ENCODE measurements around the gene GLT8D1. TPM values are rescaled to one million over a fixed set of nuclear protein-coding genes. Genes with fewer than 3 reads are reported as not detected.

Gene GLT8D1
- total RNA-seq, 1 donor from 2014 or later = 49.8 TPM

GRCh38 chr3:52671676-52672075 is 33.9 kb downstream of the GLT8D1 start:
- no peak overlapping the region for H3K4me3 ChIP-seq (ENCODE audit: low read depth, low read length)
- H3K36me3 ChIP-seq (ENCODE audit: control insufficient read depth, insufficient read depth, low read length) = peaks cover 5% of the 10 kb centered on the region
- FAIRE-seq = no peak
- H3K27me3 ChIP-seq (ENCODE audit: control insufficient read depth, insufficient read depth, low read length) = no peaks in the 10 kb centered on the region
- TF ChIP-seq CTCF (IDR thresholded peaks at IDR 0.05; ENCODE audit: insufficient read depth, low read length, severe bottlenecking) = no peak
- DNase-seq (ENCODE audit: low read depth) = peak; percentile 29

DNA sequence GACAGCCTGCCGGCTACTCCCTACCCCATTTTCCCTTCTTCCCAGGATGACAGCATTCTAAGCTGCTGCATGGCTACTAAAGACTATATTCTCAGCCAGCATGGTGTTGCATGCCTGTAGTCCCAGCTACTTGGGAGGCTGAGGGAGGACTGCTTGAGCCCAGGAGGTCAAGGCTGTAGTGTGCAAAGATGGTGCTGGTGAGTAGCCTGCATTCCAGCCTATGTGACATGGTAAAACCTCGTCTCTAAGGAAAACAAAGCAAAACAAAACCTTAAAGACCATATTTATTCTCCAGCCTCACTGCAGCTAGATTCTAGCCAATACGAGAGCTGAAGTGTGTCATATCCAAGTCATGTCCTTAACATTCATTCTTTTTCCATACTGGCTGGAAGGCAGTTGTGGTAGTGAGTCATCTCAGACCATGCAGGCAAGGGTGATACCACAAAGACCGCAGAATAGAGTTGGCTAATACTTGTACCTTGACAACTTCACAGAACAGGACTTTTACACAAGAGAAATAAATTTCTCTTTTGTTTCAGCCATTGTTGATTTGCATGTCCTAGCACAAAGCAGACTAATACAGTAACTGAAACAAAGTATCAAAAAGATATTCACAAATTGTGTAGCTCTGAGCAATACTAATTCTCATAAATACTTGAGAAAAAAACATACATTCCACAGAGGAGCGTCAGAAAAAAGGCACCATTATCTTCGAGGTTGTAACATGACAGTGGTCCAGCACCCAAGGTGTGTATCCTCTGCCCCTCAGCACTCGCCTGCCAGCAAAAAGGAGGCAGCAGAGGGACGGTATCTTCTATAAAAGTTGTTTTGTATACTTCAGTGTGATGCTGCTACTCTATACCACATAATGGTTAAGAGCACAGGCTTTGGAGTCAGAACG is 34.7 kb downstream of the GLT8D1 start:
- peaks cover 7% of the 10 kb centered on the region for H3K36me3 ChIP-seq (ENCODE audit: control insufficient read depth, insufficient read depth, low read length)
- no peaks in the 10 kb centered on the region for H3K27me3 ChIP-seq (ENCODE audit: control insufficient read depth, insufficient read depth, low read length)
- no peak overlapping the region for H3K4me3 ChIP-seq (ENCODE audit: low read depth, low read length)
- TF ChIP-seq CTCF (IDR thresholded peaks at IDR 0.05; ENCODE audit: insufficient read depth, low read length, severe bottlenecking) = no peak
- DNase-seq (ENCODE audit: low read depth) (peak; percentile 100), FAIRE-seq (peak; percentile 93)

- TF ChIP-seq CTCF (IDR thresholded peaks at IDR 0.05; ENCODE audit: insufficient read depth, low read length, severe bottlenecking) = no peak
- no peak for FAIRE-seq
- Histone ChIP-seq H3K27me3 (ENCODE audit: control insufficient read depth, insufficient read depth, low read length) (no peaks in the 10 kb centered on the region), H3K4me3 (ENCODE audit: low read depth, low read length) (no peak overlapping the region), H3K36me3 (ENCODE audit: control insufficient read depth, insufficient read depth, low read length) (peaks cover 20% of the 10 kb centered on the region)
- DNase-seq (ENCODE audit: low read depth) = no peak
Observed at GRCh38 chr3:52663098-52663497, 42.5 kb downstream of the GLT8D1 start.

DNA sequence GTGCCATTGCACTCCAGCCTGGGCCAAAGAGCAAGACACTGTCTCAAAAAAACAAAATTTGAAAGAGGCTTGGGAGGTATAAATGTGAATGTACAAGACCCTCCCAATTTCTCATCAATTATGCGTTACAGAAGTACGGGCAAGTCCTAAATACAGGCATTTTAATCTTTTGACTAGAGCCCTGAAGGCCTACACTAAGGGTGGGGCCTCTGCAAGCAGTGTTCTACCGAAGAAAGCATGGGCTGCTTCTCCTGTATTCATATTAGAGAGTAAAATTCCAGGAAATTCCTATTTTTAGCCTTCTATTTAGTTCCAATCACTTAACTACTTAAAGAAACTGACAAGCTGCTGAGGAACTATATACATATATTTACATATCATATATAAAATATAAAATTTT is 45.5 kb downstream of the GLT8D1 start:
- no peak for DNase-seq (ENCODE audit: low read depth)
- H3K27me3 ChIP-seq (ENCODE audit: control insufficient read depth, insufficient read depth, low read length) = no peaks in the 10 kb centered on the region
- no peak for TF ChIP-seq CTCF (IDR thresholded peaks at IDR 0.05; ENCODE audit: insufficient read depth, low read length, severe bottlenecking)
- H3K36me3 ChIP-seq (ENCODE audit: control insufficient read depth, insufficient read depth, low read length) = peaks cover 12% of the 10 kb centered on the region
- H3K4me3 ChIP-seq (ENCODE audit: low read depth, low read length) = no peak overlapping the region
- FAIRE-seq = no peak

DNA sequence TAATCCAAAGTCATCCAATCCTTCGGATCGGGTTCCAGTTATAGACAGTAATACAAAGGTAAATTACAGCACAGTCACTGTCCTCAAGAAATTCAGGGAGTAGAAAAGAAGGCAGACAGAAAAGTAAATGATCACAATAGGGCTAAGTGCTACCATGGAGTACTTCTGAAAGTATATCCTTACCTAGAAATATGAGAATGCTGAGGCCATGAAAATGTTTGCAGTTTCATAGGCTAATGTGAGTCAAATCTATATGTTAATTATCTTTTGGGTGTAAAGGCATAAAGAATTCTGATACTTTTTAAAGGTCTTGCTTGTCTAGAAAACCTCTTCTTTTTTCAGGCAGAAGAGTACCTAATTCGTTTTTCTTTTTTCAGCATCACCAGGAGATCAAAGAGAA is 49.7 kb downstream of the GLT8D1 start:
- H3K4me3 ChIP-seq (ENCODE audit: low read depth, low read length) = no peak overlapping the region
- H3K36me3 ChIP-seq (ENCODE audit: control insufficient read depth, insufficient read depth, low read length) = peaks cover 7% of the 10 kb centered on the region
- no peaks in the 10 kb centered on the region for H3K27me3 ChIP-seq (ENCODE audit: control insufficient read depth, insufficient read depth, low read length)
- no peak for TF ChIP-seq CTCF (IDR thresholded peaks at IDR 0.05; ENCODE audit: insufficient read depth, low read length, severe bottlenecking)
- no peak for FAIRE-seq
- DNase-seq (ENCODE audit: low read depth) = no peak
